22Rv1 (cell line): ENCODE measurements around the gene HYDIN.
"Not testable (repeated sequence)": the region's sequence is repeated elsewhere in the genome, so short reads cannot be mapped to it uniquely, and the experiment has no call there.

Source experiments
- CTCF ChIP-seq: fragments of 450-650 bp; IDR thresholded peaks from 2 replicates; pipeline ENCODE4 v1.5.1; 2017; ENCODE audit warnings: mild to moderate bottlenecking
- ZFX ChIP-seq: fragments of 450-650 bp; IDR thresholded peaks from 2 replicates; pipeline ENCODE4 v1.6.1; 2017; ENCODE audit warnings: antibody characterized with exemption, borderline replicate concordance

GRCh38 chr16:70984675-70985074 is 245.8 kb downstream of the HYDIN start:
- not testable (repeated sequence) for TF ChIP-seq CTCF, ZFX
